Erythroblast (primary cell): ENCODE data around the gene RBM28.

Experiments
- GATA1 ChIP-seq: IDR thresholded peaks from 2 replicates; pipeline ENCODE4 v1.6.1; 2011; ENCODE audit warnings: low read depth, mild to moderate bottlenecking, control low read depth, low read length, moderate library complexity
- POLR2A ChIP-seq: IDR thresholded peaks from 2 replicates; pipeline ENCODE4 v1.6.1; 2011; ENCODE audit warnings: mild to moderate bottlenecking, low read length

DNA sequence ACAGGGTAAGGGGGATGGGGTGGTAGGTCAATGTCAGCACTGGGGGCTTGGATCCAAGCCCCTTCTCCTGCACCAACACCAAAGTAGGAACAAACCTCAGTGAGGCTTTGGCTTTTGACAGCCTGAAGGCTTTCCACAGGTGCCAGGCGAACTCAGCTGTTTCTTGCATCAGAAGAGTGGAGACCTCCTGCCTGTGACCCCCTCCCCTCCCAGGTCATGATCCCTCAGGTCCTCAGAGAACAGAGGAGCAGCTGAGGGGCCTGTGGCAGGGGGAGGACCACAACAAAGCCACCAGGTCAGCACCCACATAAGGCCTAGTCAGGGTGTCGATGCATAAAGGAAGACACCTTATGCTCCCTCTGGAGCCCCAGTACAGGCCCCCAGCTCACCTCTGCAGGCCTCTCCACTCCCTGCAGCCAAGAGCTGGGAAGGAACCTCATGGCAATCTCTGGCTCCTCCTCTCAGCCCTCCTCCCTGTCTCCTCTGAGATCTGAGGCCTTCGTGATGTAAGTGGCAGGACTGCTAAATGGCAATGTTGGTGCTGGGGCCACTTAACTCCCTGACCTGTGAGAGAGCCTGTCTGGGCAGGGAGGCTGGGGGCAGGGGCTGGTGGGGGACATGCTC lies 36.9 kb upstream of the RBM28 start:
- TF ChIP-seq POLR2A = no peak
- no peak for TF ChIP-seq GATA1
